Endodermal cell (in vitro differentiated cells): ENCODE results near the gene TPSB2. TPM values are rescaled to one million over a fixed set of nuclear protein-coding genes. Genes with fewer than 3 reads are reported as not detected.

Experiments
- DNase-seq: peaks from one replicate; pipeline ENCODE4 v3.0.0-alpha.2; 2017
- H3K27ac ChIP-seq: 2 replicates; pipeline ENCODE4 v1.5.1; 2013; ENCODE audit warnings: mild to moderate bottlenecking, low read depth, low read length, moderate library complexity
- H3K27me3 ChIP-seq: 2 replicates; pipeline ENCODE4 v1.6.1; 2013; ENCODE audit warnings: mild to moderate bottlenecking, low read length, moderate library complexity; ENCODE audit not compliant: insufficient read depth, control insufficient read depth, poor library complexity, severe bottlenecking
- H3K36me3 ChIP-seq: 2 replicates; pipeline ENCODE4 v1.7.0; 2013; ENCODE audit warnings: mild to moderate bottlenecking, low read length, moderate library complexity; ENCODE audit not compliant: control insufficient read depth, insufficient read depth
- H3K4me1 ChIP-seq: one replicate; pipeline ENCODE4 v1.7.0; 2013; ENCODE audit warnings: low read length; ENCODE audit not compliant: control insufficient read depth, insufficient read depth
- H3K4me3 ChIP-seq: 2 replicates; pipeline ENCODE4 v1.5.1; 2013; ENCODE audit warnings: mild to moderate bottlenecking, low read length, moderate library complexity
- H3K9ac ChIP-seq: 2 replicates; pipeline ENCODE4 v1.6.1; 2013; ENCODE audit warnings: mild to moderate bottlenecking, low read length, moderate library complexity; ENCODE audit not compliant: poor library complexity, severe bottlenecking; ENCODE audit errors: extremely low read depth
- H3K9me3 ChIP-seq: 2 replicates; pipeline ENCODE4 v1.6.1; 2013; ENCODE audit warnings: mild to moderate bottlenecking, low read length, moderate library complexity; ENCODE audit not compliant: control insufficient read depth
- H3K27ac Mint-ChIP-seq: 2 replicates; pipeline ENCODE4 v1.8.0; 2020; ENCODE audit warnings: mixed read lengths
- H3K27me3 Mint-ChIP-seq: 2 replicates; pipeline ENCODE4 v1.8.0; 2021; ENCODE audit warnings: mild to moderate bottlenecking, mixed read lengths; ENCODE audit not compliant: insufficient read depth
- H3K36me3 Mint-ChIP-seq: 2 replicates; pipeline ENCODE4 v1.8.0; 2020; ENCODE audit warnings: low read depth, mixed read lengths
- H3K4me1 Mint-ChIP-seq: 2 replicates; pipeline ENCODE4 v1.8.0; 2020; ENCODE audit warnings: mixed read lengths
- H3K4me3 Mint-ChIP-seq: 2 replicates; pipeline ENCODE4 v1.8.0; 2020; ENCODE audit warnings: mild to moderate bottlenecking, moderate library complexity, mixed read lengths
- H3K9me3 Mint-ChIP-seq: 2 replicates; pipeline ENCODE4 v1.8.0; 2020; ENCODE audit warnings: mild to moderate bottlenecking, mixed read lengths
- WGBS, 2 experiments: methylation state at CpG; one replicate each; pipeline versions ENCODE4 v1.1.5 to v1.1.7; 2013; ENCODE audit warnings: missing lambda C conversion rate in 2 of 2, mixed read lengths in 1 of 2; ENCODE audit not compliant: insufficient coverage in 1 of 2, insufficient read length in 1 of 2; 5-methylcytosine and 5-hydroxymethylcytosine counted together
- total RNA-seq, 2 donors: library from RNA; stranded (reverse); fragmentation: NEBNext Ultra II Directional in 1 of 2; extraction: Animal tissue kit (Norgen Biotek cat#: 25700) in 1 of 2; gene quantifications; 2 replicates in 1 of 2; 3 replicates in 1 of 2; pipeline ENCODE4 v1.2.1, GENCODE V29; 2021
- TF ChIP-seq, protein P1 (sequence below): fragments of 200-600 bp; sonication (generic); conservative IDR thresholded peaks from 2 replicates; pipeline ENCODE4 v1.5.0; 2021; ENCODE audit warnings: antibody characterized with exemption, mild to moderate bottlenecking

The TPSB2 gene
- total RNA-seq, 2 donors from 2014 or later, result not detected

DNA sequence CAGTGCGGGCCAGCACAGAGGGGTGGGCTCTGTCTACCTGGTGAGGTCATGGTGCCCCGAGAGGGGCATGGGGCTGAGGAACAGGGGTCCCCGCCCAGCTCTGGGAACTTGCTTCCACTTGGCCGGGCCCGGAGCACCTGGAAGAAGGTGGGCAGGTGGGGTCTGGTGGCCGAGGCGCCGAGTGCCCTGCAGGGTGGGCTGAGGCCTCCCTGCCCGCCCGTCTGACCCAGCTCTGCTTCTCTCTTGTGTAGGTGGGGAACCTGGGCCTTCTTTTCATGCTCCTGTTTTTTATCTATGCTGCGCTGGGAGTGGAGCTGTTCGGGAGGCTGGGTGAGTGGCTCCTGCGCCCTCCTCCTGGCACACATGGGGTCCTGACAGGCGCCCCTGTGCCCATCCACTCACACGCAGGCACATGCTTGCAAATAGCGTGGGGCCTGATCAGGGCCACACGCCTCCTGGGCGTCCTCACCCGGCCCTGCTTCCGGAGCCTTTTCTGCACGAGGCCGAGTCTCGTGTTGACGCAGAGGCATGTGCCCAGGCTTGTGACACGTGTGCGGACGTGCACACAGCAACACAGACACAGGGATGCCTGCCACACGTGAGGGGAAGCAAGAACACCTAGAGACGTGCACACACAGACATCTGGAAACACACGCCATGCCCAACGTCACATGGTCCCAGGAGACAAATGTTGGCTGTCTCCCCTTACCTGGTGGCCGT lies 13.1 kb downstream of the TPSB2 start:
- H3K4me1 ChIP-seq, result no peaks in the 10 kb centered on the region
- H3K36me3 ChIP-seq, result no peaks in the 10 kb centered on the region
- H3K4me3 Mint-ChIP-seq, result no peak overlapping the region
- H3K9me3 ChIP-seq, result no peaks in the 10 kb centered on the region
- no peak overlapping the region for H3K27ac ChIP-seq
- TF ChIP-seq, protein P1, sequence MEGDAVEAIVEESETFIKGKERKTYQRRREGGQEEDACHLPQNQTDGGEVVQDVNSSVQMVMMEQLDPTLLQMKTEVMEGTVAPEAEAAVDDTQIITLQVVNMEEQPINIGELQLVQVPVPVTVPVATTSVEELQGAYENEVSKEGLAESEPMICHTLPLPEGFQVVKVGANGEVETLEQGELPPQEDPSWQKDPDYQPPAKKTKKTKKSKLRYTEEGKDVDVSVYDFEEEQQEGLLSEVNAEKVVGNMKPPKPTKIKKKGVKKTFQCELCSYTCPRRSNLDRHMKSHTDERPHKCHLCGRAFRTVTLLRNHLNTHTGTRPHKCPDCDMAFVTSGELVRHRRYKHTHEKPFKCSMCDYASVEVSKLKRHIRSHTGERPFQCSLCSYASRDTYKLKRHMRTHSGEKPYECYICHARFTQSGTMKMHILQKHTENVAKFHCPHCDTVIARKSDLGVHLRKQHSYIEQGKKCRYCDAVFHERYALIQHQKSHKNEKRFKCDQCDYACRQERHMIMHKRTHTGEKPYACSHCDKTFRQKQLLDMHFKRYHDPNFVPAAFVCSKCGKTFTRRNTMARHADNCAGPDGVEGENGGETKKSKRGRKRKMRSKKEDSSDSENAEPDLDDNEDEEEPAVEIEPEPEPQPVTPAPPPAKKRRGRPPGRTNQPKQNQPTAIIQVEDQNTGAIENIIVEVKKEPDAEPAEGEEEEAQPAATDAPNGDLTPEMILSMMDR, result no peak
- H3K36me3 Mint-ChIP-seq, result peaks cover 8% of the 10 kb centered on the region
- no peak overlapping the region for H3K27ac Mint-ChIP-seq
- no peak overlapping the region for H3K9ac ChIP-seq
- no peaks in the 10 kb centered on the region for H3K4me1 Mint-ChIP-seq
- H3K27me3 ChIP-seq, result no peaks in the 10 kb centered on the region
- DNase-seq, result no peak
- H3K4me3 ChIP-seq, result no peak overlapping the region
- no peaks in the 10 kb centered on the region for H3K27me3 Mint-ChIP-seq
- WGBS, 2 experiments, result 91 to 93% methylated on average over 29 to 32 of the region's 32 CpGs
- H3K9me3 Mint-ChIP-seq, result no peaks in the 10 kb centered on the region

DNA sequence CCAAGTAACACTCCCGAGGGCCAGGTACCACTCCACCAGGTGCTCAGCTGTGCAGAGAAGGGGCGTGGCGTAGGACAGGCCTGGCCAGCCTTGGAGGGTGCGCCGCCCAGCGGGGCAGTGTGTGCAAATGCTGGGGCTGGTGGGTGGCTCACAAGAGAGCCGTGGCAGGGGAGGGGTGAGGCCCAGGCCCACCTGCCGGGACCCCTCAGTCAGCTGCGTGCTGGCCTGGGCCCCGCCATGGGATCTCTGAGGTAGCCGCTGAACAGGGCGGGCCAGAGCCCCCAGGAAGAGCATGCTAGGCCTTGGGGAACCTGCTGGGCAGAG lies 13.7 kb downstream of the TPSB2 start:
- Histone ChIP-seq H3K9ac (no peak overlapping the region), H3K27ac (no peak overlapping the region), H3K36me3 (no peaks in the 10 kb centered on the region), H3K27me3 (no peaks in the 10 kb centered on the region), H3K9me3 (no peaks in the 10 kb centered on the region), H3K4me1 (no peaks in the 10 kb centered on the region), H3K4me3 (no peak overlapping the region)
- no peak overlapping the region for H3K4me3 Mint-ChIP-seq
- no peaks in the 10 kb centered on the region for H3K4me1 Mint-ChIP-seq
- no peak for DNase-seq
- TF ChIP-seq, protein P1, result no peak
- no peaks in the 10 kb centered on the region for H3K27me3 Mint-ChIP-seq
- H3K36me3 Mint-ChIP-seq, result peaks cover 4% of the 10 kb centered on the region
- WGBS, 2 experiments, result 80 to 90% methylated on average over 1 to 12 of the region's 12 CpGs
- H3K27ac Mint-ChIP-seq, result no peak overlapping the region
- no peaks in the 10 kb centered on the region for H3K9me3 Mint-ChIP-seq

DNA sequence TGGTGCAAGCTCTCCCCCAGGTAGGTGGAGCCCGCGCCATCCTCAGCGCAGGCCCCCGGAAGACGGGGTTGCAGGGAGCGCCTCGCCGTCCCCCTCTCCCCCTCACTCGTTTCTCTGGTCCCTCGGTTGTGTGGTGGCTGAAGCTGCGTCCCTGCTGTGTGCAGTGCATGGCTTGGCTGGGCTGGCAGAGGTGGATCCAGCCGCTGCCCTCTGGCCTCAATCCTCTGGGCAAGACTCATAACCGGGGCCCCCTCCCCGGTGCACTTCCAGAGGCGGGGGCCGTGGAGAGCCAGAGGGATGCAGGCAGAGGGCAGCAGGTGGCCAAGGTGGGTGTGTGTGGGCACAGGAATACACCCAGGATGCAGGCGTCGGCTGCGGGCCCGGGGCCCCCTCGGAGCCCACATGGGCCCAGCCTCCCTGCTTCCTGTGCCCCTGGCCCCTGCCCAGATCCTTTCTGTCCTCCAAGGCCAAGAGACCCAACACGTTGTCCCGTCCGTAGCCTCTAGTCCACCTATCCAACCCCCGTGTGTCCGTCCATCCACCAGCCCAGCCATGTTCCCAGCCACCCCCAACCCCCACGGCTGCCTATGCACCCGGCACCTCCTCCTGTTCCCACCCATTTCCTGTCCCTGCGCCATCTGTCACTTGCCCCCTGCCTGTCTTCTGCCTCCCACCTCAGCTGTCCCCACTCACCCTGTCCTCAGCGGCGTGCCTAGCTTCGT lies 14.2 kb downstream of the TPSB2 start:
- Mint-ChIP-seq H3K9me3 (no peaks in the 10 kb centered on the region), H3K27ac (no peak overlapping the region), H3K4me3 (no peak overlapping the region), H3K27me3 (no peaks in the 10 kb centered on the region), H3K36me3 (peaks cover 2% of the 10 kb centered on the region), H3K4me1 (no peaks in the 10 kb centered on the region)
- Histone ChIP-seq H3K36me3 (no peaks in the 10 kb centered on the region), H3K9me3 (no peaks in the 10 kb centered on the region), H3K9ac (no peak overlapping the region), H3K27me3 (no peaks in the 10 kb centered on the region), H3K27ac (no peak overlapping the region), H3K4me3 (no peak overlapping the region), H3K4me1 (no peaks in the 10 kb centered on the region)
- TF ChIP-seq, protein P1, result no peak
- WGBS, 2 experiments, result 85 to 91% methylated on average over 9 to 32 of the region's 32 CpGs
- no peak for DNase-seq
